Forelimb muscle (tissue), 1 donor: Measurements from ENCODE around the gene DSG4. TPM values are rescaled to one million over a fixed set of nuclear protein-coding genes. Genes with fewer than 3 reads are reported as not detected.

Experiments
- DNase-seq: peaks from one replicate; pipeline ENCODE4 v3.0.0-alpha.2; 2013; ENCODE audit warnings: low read depth
- polyA plus RNA-seq: library from polyadenylated mRNA; unstranded; fragments of 120-200 nt; gene quantifications from one replicate; pipeline ENCODE4 v1.2.1, GENCODE V29; 2013; ENCODE audit not compliant: insufficient read length

The DSG4 gene
- polyA plus RNA-seq, 1 donor = not detected

DNA sequence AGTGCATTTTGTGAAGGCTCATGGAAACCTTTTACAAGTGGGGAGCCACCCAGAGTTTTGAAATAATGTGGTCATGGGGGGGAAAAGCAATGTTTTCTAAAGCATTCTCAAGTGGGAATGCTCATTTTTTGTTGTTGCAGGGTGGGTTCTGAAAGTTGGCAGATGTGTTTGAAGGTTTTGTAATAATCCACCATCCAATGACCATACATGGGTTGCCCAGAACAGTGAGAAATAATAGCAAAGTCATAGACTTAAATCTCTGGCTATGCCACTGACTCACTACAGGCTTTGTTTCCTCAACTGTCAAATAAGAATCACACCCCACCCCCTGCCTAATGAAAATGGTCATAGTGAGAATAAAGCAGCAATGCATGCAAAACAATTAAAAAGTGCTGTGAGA lies 73.8 kb downstream of the DSG4 start:
- DNase-seq = no peak

GRCh38 chr18:31451625-31452024 lies 75.0 kb downstream of the DSG4 start:
- no peak for DNase-seq

- no peak for DNase-seq
Measured at GRCh38 chr18:31454066-31454708, 77.6 kb downstream of the DSG4 start.

Other genes starting within 250 kb of the DSG4 start
- not detected for gene DSC1, start 213.9 kb upstream of the DSG4 start, polyA plus RNA-seq
- gene DSG1, start 58.6 kb upstream of the DSG4 start, polyA plus RNA-seq = not detected
- gene DSG3, start 71.0 kb downstream of the DSG4 start, polyA plus RNA-seq = not detected
- gene DSG2, start 121.4 kb downstream of the DSG4 start, polyA plus RNA-seq = 4.9 TPM
- gene TTR, start 215.1 kb downstream of the DSG4 start, polyA plus RNA-seq = not detected